Urinary bladder (tissue), 4 donors: Measurements from ENCODE around the gene MIOS. TPM values are rescaled to one million over a fixed set of nuclear protein-coding genes. Genes with fewer than 3 reads are reported as not detected.

ENCODE experiments used
- DNase-seq: peaks from one replicate; pipeline ENCODE4 v3.0.0-alpha.2; 2015; ENCODE audit errors: extremely low spot score
- H3K27ac ChIP-seq: one replicate; pipeline ENCODE4 v1.5.1; 2013; ENCODE audit warnings: low read depth, mild to moderate bottlenecking, moderate library complexity
- H3K36me3 ChIP-seq: one replicate; pipeline ENCODE4 v1.6.1; 2013; ENCODE audit warnings: mild to moderate bottlenecking, moderate library complexity; ENCODE audit not compliant: insufficient read depth
- H3K4me1 ChIP-seq: one replicate; pipeline ENCODE4 v1.6.1; 2013; ENCODE audit warnings: mild to moderate bottlenecking, moderate library complexity; ENCODE audit not compliant: insufficient read depth
- H3K4me3 ChIP-seq: one replicate; pipeline ENCODE4 v1.5.1; 2013; ENCODE audit warnings: low read depth, low read length
- WGBS: extraction: QIAGEN DNeasy Blood & Tissue Kit; methylation state at CpG from one replicate; pipeline ENCODE4 v1.1.7; 2013; 5-methylcytosine and 5-hydroxymethylcytosine counted together
- polyA plus RNA-seq: library from polyadenylated mRNA; stranded (reverse); fragments of 200-250 nt; gene quantifications from one replicate; pipeline ENCODE4 v1.2.3, GENCODE V29; 2013
- total RNA-seq: library from RNA; depleted of rRNA; stranded (reverse); fragments of >200 nt; gene quantifications from one replicate; pipeline ENCODE4 v1.2.3, GENCODE V29; 2014
- donor health status: healthy with polysubstance abuse.
- donor health status: healthy.

Gene MIOS
- total and polyA plus RNA-seq, 2 donors: 18.0 to 66.3 TPM

DNA sequence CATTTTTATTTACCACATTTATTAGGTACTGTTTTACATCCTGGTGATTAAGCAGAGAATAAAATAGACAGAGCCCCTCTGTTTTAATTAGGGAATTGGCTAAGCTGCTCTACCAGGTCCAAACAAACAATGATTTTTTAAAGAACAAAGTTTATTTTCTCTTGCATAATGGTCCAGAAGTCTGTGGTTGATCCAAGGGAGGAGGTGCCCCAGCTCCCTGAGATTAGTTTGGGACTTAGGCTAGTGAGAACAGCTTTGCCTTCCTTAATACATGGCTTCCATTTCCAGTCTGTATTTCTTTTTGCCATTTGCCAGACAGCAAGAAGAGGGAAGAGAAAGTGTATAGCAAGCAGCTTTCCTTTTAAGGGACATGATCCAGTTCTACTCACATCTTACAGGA is 2.9 kb upstream of the MIOS start:
- no peak for DNase-seq
- no peaks in the 10 kb centered on the region for H3K4me1 ChIP-seq
- H3K27ac ChIP-seq: peak overlapping the region; percentile 23
- no peak overlapping the region for H3K4me3 ChIP-seq
- no peaks in the 10 kb centered on the region for H3K36me3 ChIP-seq

DNA sequence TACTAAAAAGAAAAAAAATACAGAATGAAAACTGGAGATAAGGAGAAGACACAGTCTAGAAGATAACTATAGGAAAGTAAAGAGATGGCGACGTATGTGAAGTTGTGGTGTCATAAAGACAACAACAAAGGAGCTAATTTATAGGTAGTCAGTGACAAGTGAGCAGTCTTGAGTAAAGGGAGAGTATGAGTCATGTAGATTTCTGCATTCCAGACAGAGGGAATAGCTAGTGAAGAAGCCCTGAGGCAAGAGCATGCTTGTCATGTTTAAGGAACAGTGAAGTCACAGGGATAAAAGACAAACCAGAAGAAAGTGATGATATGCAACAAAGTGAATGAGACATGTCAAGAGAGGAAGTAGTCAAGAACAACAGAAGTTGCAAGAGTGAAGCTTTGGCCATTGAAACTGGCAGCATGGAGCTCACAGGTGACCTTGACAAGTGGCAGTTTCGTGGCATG is 2.3 kb upstream of the MIOS start:
- H3K4me3 ChIP-seq: no peak overlapping the region
- no peaks in the 10 kb centered on the region for H3K4me1 ChIP-seq
- no peak overlapping the region for H3K27ac ChIP-seq
- no peaks in the 10 kb centered on the region for H3K36me3 ChIP-seq
- WGBS: 66% methylated on average over 3 of the region's 3 CpGs
- no peak for DNase-seq

DNA sequence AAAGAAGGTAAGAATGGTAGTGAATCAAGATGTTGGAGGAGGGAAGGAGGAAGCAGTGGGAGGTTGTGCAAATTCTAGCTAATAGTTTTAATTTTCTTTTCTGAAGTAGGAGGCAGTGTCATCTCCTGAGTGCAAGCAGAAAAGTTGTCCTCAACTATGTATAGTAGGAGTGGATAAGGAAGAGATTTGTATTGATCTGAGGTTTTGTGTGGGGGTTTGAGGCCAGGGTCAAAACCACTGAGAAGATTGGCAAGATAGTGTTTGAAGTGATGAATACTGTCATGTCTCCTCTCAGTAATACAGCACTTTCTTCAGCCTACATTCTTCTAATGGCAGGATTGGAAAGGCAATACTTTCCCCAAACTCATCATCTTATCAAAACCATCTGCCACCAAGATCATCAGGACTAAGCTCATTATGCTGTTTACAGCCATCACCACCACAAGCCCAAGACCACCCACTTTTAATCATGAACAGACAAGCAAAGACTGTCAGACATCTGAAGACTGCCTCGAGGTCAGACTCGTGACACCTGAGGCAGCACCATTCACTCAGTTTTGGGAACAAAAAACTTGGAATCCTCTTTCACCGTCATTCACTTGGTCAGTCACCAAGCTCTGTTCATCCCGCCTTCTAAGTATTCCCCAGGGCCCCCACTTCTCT is 1.5 kb upstream of the MIOS start:
- Histone ChIP-seq H3K36me3 (no peaks in the 10 kb centered on the region), H3K27ac (no peak overlapping the region), H3K4me1 (no peaks in the 10 kb centered on the region), H3K4me3 (no peak overlapping the region)
- WGBS: 82% methylated on average over 4 of the region's 4 CpGs
- no peak for DNase-seq

DNA sequence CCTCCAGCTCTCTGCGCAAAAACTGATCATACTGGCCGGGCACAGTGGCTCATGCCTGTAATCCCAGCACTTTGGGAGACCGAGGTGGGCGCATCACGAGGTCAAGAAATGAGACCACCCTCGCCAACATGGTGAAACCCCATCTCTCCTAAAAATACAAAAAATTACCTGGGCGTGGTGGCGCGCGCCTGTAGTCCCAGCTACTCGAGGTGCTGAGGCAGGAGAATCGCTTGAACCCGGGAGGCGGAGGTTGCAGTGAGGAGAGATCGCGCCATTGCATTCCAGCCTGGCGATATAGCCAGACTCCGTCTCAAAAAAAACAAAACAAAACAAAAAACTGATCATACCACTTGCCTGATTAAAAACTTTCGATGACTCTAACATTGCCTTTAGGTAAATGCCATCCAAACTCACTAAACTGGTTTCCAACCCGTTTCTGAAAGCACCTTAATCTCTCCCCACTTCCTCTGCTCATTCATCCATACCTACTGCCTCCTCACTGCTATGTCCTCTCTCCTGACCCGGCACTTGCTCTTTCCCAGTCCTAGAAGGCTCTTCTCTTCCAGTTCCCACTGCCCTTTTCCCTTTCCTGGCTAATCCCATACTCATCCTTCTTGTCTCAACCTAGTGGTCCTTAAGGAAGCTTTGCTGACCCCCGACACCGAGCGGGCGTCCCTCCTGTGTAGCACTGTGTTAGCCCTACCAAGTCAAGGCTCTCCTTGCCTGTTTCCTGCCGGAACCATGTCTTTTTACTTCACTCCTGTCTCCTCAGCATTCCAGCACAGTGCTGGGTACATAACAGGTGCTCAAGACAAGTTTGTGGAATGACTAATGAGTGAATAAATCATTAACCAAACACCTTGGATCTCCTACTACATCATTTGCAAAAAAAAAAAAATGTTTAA is 686 bp upstream of the MIOS start:
- H3K4me1 ChIP-seq: no peaks in the 10 kb centered on the region
- DNase-seq: peak; percentile 26

DNA sequence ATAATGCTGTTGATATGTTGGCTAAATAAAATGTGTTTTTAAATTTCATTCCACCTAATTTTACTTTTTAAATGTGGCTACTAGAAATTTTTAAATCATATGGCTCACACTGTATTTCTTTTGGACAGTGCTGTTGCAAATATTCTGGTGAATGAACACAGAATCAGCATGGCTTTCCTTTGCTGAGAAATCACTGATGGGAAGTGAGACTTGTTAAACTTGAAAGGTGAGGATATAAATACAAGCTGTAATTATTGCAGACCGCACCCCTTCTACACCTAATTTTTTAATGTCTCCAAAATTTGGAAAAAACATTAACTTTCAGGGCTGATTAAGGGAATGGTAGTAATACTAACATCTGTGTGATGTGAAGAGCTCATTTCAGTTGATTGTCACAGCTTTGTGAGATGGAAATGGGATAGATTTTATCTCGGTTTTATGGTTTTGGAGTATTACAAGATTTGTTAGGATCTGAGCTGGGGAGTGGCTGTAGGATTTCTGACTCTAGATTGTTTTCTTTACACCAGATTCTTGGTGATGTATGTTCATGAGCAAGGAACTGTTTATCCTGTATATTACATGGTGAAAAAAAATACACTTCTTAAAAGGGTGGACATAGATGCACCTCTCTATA is 1.3 kb downstream of the MIOS start:
- Histone ChIP-seq H3K4me3 (peak overlapping the region; percentile 89), H3K27ac (no peak overlapping the region), H3K4me1 (no peaks in the 10 kb centered on the region), H3K36me3 (no peaks in the 10 kb centered on the region)
- DNase-seq: no peak
- WGBS: 52% methylated on average over 2 of the region's 2 CpGs

More for the DNA sequence above, 686 bp upstream of the MIOS start:
- 91% methylated on average over 26 of the region's 26 CpGs for WGBS
- Histone ChIP-seq H3K27ac (peak overlapping the region; percentile 98), H3K36me3 (no peaks in the 10 kb centered on the region), H3K4me3 (peak overlapping the region; percentile 89)

DNA sequence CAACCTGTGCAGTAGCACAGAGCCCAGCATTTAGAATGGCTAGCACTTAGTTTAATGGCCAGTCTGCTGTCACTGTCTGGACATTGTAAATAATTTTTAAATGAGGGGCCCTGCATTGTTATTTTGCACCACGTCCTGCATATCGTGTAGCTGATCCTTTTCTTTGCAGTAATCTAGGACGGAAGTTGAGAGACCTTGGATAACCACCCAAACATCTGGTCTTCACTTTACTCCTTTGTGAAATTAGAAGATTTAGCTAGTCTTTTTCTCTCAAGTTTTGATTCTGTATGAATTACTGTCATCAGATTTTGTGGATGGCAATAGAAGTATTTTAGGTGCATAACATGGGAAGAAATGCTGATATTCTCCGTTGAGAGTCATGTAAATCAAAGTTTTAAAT is 1.9 kb downstream of the MIOS start:
- H3K4me3 ChIP-seq: peak overlapping the region; percentile 5
- no peaks in the 10 kb centered on the region for H3K4me1 ChIP-seq
- WGBS: 79% methylated on average over 4 of the region's 4 CpGs
- H3K36me3 ChIP-seq: no peaks in the 10 kb centered on the region
- no peak for DNase-seq
- no peak overlapping the region for H3K27ac ChIP-seq

DNA sequence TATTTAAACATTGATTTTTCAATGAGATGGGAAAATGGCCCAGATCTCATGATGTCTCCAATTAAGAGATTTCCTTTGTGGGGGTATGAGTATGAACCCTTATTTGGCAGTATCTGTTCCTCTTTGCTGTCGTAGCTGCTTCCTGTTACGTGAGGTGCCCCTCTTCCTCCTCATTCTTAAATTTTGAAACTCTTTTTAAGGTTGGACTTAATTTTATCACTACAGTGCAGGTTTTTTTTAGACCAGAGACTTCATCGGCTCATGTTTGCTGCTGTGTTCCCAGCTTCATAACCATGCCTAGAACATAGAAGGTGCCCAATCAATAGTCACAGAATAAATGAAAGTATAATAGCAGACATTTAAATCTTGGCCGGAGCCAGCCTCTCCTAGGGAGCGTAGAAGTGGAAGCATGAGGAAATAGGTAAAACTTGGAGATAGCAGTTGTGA is 2.4 kb downstream of the MIOS start:
- H3K27ac ChIP-seq: no peak overlapping the region
- WGBS: 70% methylated on average over 5 of the region's 5 CpGs

DNA sequence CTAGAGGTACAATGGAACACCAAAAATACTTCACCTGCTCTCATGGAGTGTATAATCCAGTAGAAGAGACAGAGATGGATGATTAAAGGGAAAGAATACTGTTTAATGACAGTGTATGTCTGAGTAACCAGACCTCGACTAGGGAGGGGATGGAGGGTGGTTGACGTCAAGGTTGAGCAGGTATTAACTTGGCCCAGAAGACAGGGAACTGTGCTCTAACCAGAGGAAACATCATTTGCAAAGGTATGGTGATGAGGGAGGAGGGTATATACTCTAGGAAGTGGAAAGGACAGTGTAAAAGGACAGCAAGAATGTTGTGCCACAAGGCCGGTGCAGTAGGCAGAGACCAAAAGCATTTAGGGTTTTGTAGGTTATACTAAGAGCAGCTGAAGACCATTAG is 2.9 kb downstream of the MIOS start:
- no peak overlapping the region for H3K27ac ChIP-seq
- 88% methylated on average over 3 of the region's 3 CpGs for WGBS
- no peak for DNase-seq
- H3K36me3 ChIP-seq: no peaks in the 10 kb centered on the region
- no peak overlapping the region for H3K4me3 ChIP-seq
- H3K4me1 ChIP-seq: no peaks in the 10 kb centered on the region

More for the DNA sequence above, 2.4 kb downstream of the MIOS start:
- Histone ChIP-seq H3K4me3 (no peak overlapping the region), H3K36me3 (no peaks in the 10 kb centered on the region), H3K4me1 (no peaks in the 10 kb centered on the region)
- no peak for DNase-seq

DNA sequence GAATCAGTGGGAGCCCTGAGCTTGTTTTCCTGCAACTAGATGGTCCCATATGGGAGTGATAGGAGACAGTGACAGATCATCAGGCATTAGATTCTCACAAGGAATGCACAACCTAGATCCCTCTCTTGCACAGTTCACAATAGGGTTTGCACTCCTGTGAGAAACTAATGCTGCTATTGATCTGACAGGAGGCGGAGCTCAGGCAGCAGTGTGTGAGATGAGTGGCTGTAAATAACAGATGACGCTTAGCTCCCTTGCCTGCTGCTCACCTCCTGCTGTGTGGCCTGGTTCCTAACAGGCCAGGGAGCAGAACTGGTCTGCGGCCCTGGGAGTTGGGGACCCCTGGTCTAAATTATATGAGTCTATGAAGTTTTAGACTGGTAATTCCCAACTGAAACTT is 3.9 kb downstream of the MIOS start:
- H3K4me1 ChIP-seq: no peaks in the 10 kb centered on the region
- DNase-seq: no peak
- WGBS: 96% methylated on average over 3 of the region's 3 CpGs
- H3K36me3 ChIP-seq: no peaks in the 10 kb centered on the region
- H3K4me3 ChIP-seq: no peak overlapping the region
- no peak overlapping the region for H3K27ac ChIP-seq

DNA sequence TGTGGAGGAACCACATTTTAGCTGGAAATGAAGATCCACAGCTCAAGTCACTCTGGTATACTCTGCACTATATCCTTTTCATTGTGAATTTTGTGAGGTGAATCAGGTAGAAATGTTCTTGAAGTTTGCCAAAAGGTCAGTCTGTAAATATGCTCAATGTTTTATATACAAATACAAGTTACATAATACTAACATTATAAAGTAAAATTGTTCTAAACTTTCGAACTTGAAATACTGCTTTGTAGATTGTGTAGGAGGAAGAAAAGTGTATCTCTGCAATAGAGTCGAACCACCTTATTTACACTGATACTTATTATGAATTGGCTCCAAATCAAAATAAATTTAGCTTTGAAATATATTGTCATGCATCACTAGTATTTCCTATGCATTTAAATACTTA is 7.0 kb downstream of the MIOS start:
- no peak overlapping the region for H3K27ac ChIP-seq
- H3K4me1 ChIP-seq: peaks cover 2% of the 10 kb centered on the region
- no peaks in the 10 kb centered on the region for H3K36me3 ChIP-seq
- WGBS: 91% methylated on average over 2 of the region's 2 CpGs
- no peak for DNase-seq
- no peak overlapping the region for H3K4me3 ChIP-seq

DNA sequence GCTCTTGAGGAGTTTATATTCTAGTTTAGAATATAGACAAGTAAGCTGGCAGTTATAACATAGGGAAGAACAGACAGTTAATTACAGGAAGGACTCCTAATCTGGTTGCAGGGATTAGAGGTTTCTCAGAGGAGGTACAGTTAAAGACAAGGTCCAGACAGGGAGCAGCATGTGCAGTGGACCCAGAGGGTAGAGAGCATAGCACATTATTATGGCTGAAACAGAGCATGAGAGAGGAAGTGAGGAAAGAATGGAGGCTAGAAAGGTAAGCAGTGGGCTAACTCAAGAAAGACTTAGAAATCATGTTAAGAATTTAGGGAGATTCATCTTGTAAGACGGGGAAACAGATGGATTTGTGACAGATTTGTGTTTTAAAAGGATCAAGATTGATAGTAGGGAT is 9.7 kb downstream of the MIOS start:
- WGBS: 97% methylated on average over 1 of the region's 1 CpG

DNA sequence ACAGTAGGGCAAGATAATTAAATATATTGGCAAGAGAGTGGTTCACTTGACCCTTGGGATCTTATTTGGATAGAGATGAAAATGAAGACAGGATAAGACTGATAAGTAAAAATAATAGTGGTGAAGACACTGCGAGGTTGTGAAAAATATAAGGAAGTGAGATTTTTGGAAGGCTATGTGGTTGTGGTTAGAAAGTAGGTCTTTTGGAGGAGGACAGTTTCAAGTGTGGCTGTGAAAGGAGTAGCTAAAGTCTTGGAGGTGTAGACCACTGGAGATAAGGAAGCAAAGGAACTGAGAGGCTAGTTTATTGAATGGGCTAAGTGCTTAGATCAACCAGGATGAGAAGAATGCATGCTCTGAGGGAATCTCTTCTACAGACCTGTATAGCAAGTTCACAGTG is 11.2 kb downstream of the MIOS start:
- WGBS: 92% methylated on average over 1 of the region's 1 CpG
- DNase-seq: no peak
- H3K4me3 ChIP-seq: no peak overlapping the region
- no peak overlapping the region for H3K27ac ChIP-seq
- peaks cover 2% of the 10 kb centered on the region for H3K4me1 ChIP-seq
- no peaks in the 10 kb centered on the region for H3K36me3 ChIP-seq

More for the DNA sequence above, 9.7 kb downstream of the MIOS start:
- H3K36me3 ChIP-seq: no peaks in the 10 kb centered on the region
- DNase-seq: no peak
- no peak overlapping the region for H3K27ac ChIP-seq
- peaks cover 2% of the 10 kb centered on the region for H3K4me1 ChIP-seq
- no peak overlapping the region for H3K4me3 ChIP-seq

DNA sequence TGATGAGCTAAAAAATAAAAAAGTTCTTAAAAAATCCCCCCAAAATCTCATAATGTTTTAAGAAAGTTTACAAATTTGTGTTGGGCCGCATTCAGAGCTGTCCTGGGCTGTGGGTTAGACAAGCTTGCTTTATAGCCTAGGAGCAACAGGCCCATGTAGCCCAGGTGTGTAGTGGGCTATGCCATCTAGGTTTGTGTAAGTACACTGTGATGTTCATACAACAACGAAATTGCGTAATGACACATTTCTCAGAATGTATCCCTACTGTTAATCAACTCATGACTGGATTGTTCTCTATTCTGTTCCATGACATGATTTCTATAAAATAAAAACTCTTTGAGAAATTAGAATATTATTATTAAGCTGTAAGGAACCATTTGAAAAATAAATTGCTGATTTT is 13.0 kb downstream of the MIOS start:
- Histone ChIP-seq H3K27ac (no peak overlapping the region), H3K4me1 (peaks cover 2% of the 10 kb centered on the region), H3K36me3 (no peaks in the 10 kb centered on the region), H3K4me3 (no peak overlapping the region)
- 99% methylated on average over 3 of the region's 3 CpGs for WGBS
- DNase-seq: no peak
